Liver (tissue), 2 donors: ENCODE results near the gene C3orf52.

Experiments used
- HNF4A ChIP-seq, 2 donors: conservative IDR thresholded peaks; 2 replicates each; pipeline ENCODE4 v1.6.1; 2016; ENCODE audit warnings: antibody characterized with exemption in 2 of 2, mild to moderate bottlenecking in 2 of 2
- JUND ChIP-seq, 2 donors: IDR thresholded peaks; 2 replicates each; pipeline ENCODE4 v1.6.1; 2016; ENCODE audit warnings: antibody characterized with exemption in 2 of 2
- REST ChIP-seq: IDR thresholded peaks from 2 replicates; pipeline ENCODE4 v1.6.1; 2016; ENCODE audit warnings: antibody characterized with exemption, mild to moderate bottlenecking
- TAF1 ChIP-seq: conservative IDR thresholded peaks from 2 replicates; pipeline ENCODE4 v1.6.1; 2016; ENCODE audit warnings: antibody characterized with exemption, mild to moderate bottlenecking
- donor health status: healthy.

GRCh38 chr3:112117841-112118571 is 31.8 kb downstream of the C3orf52 start:
- TF ChIP-seq HNF4A (conservative IDR thresholded peaks at IDR 0.05) (no peak), JUND (IDR thresholded peaks at IDR 0.05) (no peak), TAF1 (no peak), REST (no peak)
